Measurements from ENCODE around the gene FGFR3. TPM values are rescaled to one million over a fixed set of nuclear protein-coding genes. Genes with fewer than 3 reads are reported as not detected.

The FGFR3 gene
- total and polyA plus RNA-seq, 10 of the 15 experiments (the other 5 are each of a cell fraction or from before 2014, with no cell fraction given), result 0.05 to 0.33 (median 0.18) TPM; not detected in 6

DNA sequence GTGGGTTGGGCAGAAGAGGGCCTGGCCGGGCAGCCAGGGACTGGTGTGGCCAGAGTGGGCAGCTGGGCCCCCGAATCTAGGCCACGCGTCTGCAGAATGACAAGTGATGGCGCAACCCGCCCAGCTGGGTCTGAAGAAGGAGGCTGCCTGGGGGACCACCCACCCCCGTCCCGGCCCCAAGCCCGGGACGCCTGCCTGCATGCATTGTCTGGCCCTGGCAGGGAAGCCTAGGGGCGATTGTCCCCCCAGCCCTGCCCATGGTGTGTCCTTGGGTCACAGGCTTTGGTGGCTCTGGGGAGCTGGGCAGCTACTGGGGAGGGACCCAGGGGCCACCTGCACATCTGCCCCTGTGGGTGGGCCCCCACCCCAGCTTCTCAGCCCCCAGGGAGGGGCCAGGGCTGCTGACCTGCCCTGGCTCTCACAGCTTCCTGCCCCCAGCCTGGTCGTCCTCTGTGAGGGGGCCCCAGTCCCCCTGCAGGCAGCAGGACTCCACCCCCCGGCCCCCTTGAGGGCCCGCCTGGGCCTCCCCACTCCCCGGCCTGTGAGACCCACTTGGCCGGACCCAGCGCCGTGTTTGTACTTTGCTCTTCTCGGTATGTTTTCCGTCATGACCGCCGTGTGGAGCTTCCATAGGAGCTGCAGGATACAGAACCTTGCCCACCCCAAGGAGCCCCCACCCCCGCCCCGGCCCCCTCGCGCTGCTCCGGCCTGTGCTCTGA is 4.9 kb downstream of the FGFR3 start (continued):
- TF ChIP-seq SUPT20H (IDR thresholded peaks at IDR 0.05; ENCODE audit: borderline replicate concordance, control insufficient read depth, low read depth, low read length), result no peak

DNA sequence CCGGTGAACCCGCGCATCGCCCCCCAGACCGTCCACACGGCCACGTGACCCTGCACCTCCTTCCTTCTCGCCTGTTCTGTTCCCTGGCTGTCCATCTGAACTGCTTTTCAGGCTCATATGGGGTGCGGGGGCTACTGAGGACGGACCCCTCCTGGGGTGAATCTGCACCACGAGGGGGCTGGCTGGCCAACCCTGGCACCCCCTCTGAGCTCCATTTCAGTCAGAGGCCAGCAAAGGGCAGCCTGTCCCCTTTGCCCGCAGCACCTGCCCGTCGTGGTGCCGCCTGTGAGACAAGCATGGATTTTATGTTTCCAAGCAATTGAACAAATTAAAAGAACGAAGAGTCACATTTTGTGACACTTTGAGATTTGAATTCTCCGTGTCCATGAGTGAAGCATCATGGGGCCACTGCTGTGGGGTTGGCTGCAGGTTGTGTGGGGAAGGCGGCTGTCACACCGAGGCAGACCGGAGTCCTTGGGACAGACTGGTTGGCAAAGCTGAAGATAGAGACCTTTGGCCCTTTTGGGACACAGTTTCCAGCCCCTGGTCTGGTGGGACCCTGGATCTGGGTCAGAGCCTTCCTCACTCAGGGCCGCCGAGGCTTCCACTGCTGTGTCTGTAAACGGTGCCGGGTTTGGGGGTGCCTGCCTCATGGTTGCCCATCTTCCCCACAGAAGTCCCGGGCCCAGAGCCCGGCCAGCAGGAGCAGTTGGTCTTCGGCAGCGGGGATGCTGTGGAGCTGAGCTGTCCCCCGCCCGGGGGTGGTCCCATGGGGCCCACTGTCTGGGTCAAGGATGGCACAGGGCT is 5.7 kb downstream of the FGFR3 start:
- no peaks in the 10 kb centered on the region for H3K4me1 ChIP-seq (ENCODE audit: control insufficient read depth, insufficient read depth, low read length)
- H3K9me3 ChIP-seq (replicated peaks; ENCODE audit: control insufficient read depth, insufficient read depth, low read length), result no peaks in the 10 kb centered on the region
- intact Hi-C loops (cut with micrococcal nuclease; ENCODE audit: unreplicated experiment), result no loop called here
- FAIRE-seq (no peak), DNase-seq (ENCODE audit: low read depth, low spot score) (no peak), ATAC-seq (no peak)
- TF ChIP-seq, protein P1, sequence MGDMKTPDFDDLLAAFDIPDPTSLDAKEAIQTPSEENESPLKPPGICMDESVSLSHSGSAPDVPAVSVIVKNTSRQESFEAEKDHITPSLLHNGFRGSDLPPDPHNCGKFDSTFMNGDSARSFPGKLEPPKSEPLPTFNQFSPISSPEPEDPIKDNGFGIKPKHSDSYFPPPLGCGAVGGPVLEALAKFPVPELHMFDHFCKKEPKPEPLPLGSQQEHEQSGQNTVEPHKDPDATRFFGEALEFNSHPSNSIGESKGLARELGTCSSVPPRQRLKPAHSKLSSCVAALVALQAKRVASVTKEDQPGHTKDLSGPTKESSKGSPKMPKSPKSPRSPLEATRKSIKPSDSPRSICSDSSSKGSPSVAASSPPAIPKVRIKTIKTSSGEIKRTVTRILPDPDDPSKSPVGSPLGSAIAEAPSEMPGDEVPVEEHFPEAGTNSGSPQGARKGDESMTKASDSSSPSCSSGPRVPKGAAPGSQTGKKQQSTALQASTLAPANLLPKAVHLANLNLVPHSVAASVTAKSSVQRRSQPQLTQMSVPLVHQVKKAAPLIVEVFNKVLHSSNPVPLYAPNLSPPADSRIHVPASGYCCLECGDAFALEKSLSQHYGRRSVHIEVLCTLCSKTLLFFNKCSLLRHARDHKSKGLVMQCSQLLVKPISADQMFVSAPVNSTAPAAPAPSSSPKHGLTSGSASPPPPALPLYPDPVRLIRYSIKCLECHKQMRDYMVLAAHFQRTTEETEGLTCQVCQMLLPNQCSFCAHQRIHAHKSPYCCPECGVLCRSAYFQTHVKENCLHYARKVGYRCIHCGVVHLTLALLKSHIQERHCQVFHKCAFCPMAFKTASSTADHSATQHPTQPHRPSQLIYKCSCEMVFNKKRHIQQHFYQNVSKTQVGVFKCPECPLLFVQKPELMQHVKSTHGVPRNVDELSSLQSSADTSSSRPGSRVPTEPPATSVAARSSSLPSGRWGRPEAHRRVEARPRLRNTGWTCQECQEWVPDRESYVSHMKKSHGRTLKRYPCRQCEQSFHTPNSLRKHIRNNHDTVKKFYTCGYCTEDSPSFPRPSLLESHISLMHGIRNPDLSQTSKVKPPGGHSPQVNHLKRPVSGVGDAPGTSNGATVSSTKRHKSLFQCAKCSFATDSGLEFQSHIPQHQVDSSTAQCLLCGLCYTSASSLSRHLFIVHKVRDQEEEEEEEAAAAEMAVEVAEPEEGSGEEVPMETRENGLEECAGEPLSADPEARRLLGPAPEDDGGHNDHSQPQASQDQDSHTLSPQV (IDR thresholded peaks at IDR 0.05), result no peak
- TF ChIP-seq, protein P2, sequence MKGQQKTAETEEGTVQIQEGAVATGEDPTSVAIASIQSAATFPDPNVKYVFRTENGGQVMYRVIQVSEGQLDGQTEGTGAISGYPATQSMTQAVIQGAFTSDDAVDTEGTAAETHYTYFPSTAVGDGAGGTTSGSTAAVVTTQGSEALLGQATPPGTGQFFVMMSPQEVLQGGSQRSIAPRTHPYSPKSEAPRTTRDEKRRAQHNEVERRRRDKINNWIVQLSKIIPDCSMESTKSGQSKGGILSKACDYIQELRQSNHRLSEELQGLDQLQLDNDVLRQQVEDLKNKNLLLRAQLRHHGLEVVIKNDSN (IDR thresholded peaks at IDR 0.05; ENCODE audit: borderline replicate concordance, extremely low read length, insufficient read depth, low read depth, low read length), result peak; percentile 13
- H3K4me2 ChIP-seq (ENCODE audit: control insufficient read depth, insufficient read depth), result no peak overlapping the region
- CTCF ChIA-PET, result no interaction called here
- RAD21 ChIA-PET (ENCODE audit: unreplicated experiment), result no interaction called here
- no TSS peak for BruUV-seq (replicated peaks)
- H4K20me1 ChIP-seq (ENCODE audit: control insufficient read depth, insufficient read depth), result no peaks in the 10 kb centered on the region
- no peaks in the 10 kb centered on the region for H3K79me2 ChIP-seq (ENCODE audit: control insufficient read depth, insufficient read depth, low read length)
- H2AFZ ChIP-seq (ENCODE audit: control insufficient read depth, low read depth, low read length), result no peak overlapping the region
- H3K9ac ChIP-seq (ENCODE audit: control insufficient read depth, insufficient read depth, low read length), result no peak overlapping the region
- POLR2A ChIA-PET, result no interaction called here
- H3K36me3 ChIP-seq (ENCODE audit: control insufficient read depth in 2 of 2, insufficient read depth in 2 of 2, low read length in 1 of 2), result no peaks in the 10 kb centered on the region
- H3K27ac ChIP-seq (ENCODE audit: control insufficient read depth, insufficient read depth), result no peak overlapping the region
- no peak overlapping the region for H3K4me3 ChIP-seq
- peaks cover 8 to 11% of the 10 kb centered on the region in 2 experiments for H3K27me3 ChIP-seq (replicated peaks in 1 of 2; ENCODE audit: control insufficient read depth in 2 of 2, insufficient read depth in 2 of 2, low read length in 1 of 2)
- SMC1A ChIA-PET (ENCODE audit: uncharacterized antibody, unreplicated experiment), result no interaction called here
- 47% methylated on average over 24 of the region's 30 CpGs for WGBS (ENCODE audit: insufficient coverage, insufficient replicate concordance, low lambda C conversion rate, missing lambda C conversion rate)
- in situ Hi-C loops (cut with MboI), result no loop called here
